Endothelial cell of umbilical vein (primary cell): Measurements from ENCODE around the gene AUTS2.

ENCODE experiments used
- CTCF ChIP-seq, 2 donors: IDR thresholded peaks; 1 replicate in 1 of 2; 2 replicates in 1 of 2; pipeline ENCODE4 v1.5.1; 2011; ENCODE audit warnings: low read length in 2 of 2, mild to moderate bottlenecking in 2 of 2, moderate library complexity in 2 of 2, control low read depth in 1 of 2, inconsistent platforms in 1 of 2, low read depth in 1 of 2; ENCODE audit not compliant: insufficient read depth in 1 of 2; ENCODE audit errors: extremely low read depth in 1 of 2
- EZH2 ChIP-seq: IDR thresholded peaks from 2 replicates; pipeline ENCODE4 v1.6.1; 2012; ENCODE audit warnings: borderline replicate concordance, low read depth, mild to moderate bottlenecking, moderate library complexity, low read length, inconsistent platforms; ENCODE audit not compliant: severe bottlenecking
- FOS ChIP-seq: IDR thresholded peaks from 2 replicates; pipeline ENCODE4 v1.6.1; 2011; ENCODE audit warnings: mild to moderate bottlenecking, low read length, moderate library complexity, borderline replicate concordance; ENCODE audit not compliant: insufficient read depth
- GATA2 ChIP-seq: IDR thresholded peaks from 2 replicates; pipeline ENCODE4 v1.7.0; 2011; ENCODE audit warnings: low read depth, mild to moderate bottlenecking, moderate library complexity, mixed read lengths, low read length; ENCODE audit not compliant: insufficient read length, insufficient read depth
- JUN ChIP-seq: IDR thresholded peaks from 2 replicates; pipeline ENCODE4 v1.6.1; 2011; ENCODE audit warnings: borderline replicate concordance, low read depth; ENCODE audit not compliant: insufficient read length, insufficient read depth
- MYC ChIP-seq: IDR thresholded peaks from one replicate; pipeline ENCODE4 v1.6.1; 2011; ENCODE audit warnings: mild to moderate bottlenecking, low read depth, low read length
- POLR2A ChIP-seq: IDR thresholded peaks from 2 replicates; pipeline ENCODE4 v1.6.1; 2012; ENCODE audit warnings: low read depth, mild to moderate bottlenecking, control low read depth, low read length
- POLR2AphosphoS5 ChIP-seq: IDR thresholded peaks from 2 replicates; pipeline ENCODE4 v1.6.1; 2012; ENCODE audit warnings: low read depth, mild to moderate bottlenecking, control low read depth, low read length, moderate library complexity; ENCODE audit not compliant: insufficient read depth
- TF ChIP-seq, protein P1 (sequence below): IDR thresholded peaks from 2 replicates; pipeline ENCODE4 v1.6.1; 2011; ENCODE audit not compliant: insufficient read depth, insufficient read length

DNA sequence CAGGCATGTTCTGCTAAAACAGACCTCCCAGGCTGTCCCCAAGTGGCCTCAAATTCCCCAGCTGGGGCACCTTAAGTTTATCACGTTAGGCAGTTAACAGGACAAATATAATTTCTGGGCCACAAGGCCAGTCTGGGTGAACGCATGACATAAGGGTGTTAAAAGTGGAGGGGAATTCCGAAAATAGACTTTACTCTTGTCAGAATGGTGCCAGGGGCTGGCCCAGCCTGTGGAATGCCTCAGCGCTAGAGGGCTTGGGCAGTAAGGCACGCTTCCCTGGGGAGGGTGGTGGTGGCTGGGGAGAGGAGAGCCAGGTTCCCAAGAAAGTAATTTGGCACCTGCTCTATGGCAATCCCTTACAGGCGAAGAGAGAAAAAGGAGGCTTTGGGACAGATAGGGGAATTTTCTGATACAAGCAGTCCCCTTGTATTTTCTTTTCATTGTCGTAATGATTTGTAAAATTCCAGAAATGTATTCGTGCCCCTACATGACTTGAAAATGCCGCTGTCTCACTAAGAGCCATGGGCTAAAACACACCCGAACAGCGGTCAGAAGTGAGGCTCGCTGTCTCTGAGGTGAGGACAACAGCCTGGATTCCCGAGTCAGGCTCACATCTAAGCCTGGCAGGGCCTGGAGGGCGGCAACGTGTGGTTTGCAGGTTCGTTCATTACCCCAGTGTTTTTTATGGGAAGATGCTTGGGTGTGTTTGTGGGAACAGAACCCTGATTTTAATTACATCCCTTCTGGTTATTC lies 1070.5 kb downstream of the AUTS2 start:
- TF ChIP-seq POLR2A (no peak), CTCF (IDR thresholded peaks at IDR 0.05; ENCODE audit: extremely low read depth in 1 of 2, insufficient read depth in 1 of 2, low read depth in 1 of 2, low read length in 2 of 2) (no peak), EZH2 (no peak), GATA2 (no peak), POLR2AphosphoS5 (no peak), MYC (no peak), FOS (no peak), JUN (no peak)
- TF ChIP-seq, protein P1, sequence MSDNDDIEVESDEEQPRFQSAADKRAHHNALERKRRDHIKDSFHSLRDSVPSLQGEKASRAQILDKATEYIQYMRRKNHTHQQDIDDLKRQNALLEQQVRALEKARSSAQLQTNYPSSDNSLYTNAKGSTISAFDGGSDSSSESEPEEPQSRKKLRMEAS, result no peak
